GM19035 (cell line): ENCODE measurements around the gene CUL7.

Experiments
- ATAC-seq: cut with Tn5 transposase; IDR thresholded peaks from one replicate; pipeline ENCODE4 v1.9.1; 2021; ENCODE audit not compliant: unreplicated experiment

Gene CUL7

GRCh38 chr6:43077981-43078511, 24.4 kb upstream of the CUL7 start:
- no peak for ATAC-seq

GRCh38 chr6:43077333-43077809, 23.7 kb upstream of the CUL7 start:
- no peak for ATAC-seq

GRCh38 chr6:43076464-43077332, 23.0 kb upstream of the CUL7 start:
- no peak for ATAC-seq

- ATAC-seq = no peak
Measured at GRCh38 chr6:43075670-43076463, 22.2 kb upstream of the CUL7 start, which contains the start of gene PTK7. Gene PTK7, plus strand, starts transcription at chr6:43076314. Its CDS starts 175 bp downstream, at chr6:43076489.

GRCh38 chr6:43074847-43075669, 21.4 kb upstream of the CUL7 start:
- no peak for ATAC-seq

GRCh38 chr6:43070028-43070632, 16.5 kb upstream of the CUL7 start:
- no peak for ATAC-seq

GRCh38 chr6:43062818-43063217, 9.2 kb upstream of the CUL7 start:
- no peak for ATAC-seq

- ATAC-seq = no peak
Measured at GRCh38 chr6:43061861-43062260, 8.2 kb upstream of the CUL7 start.

GRCh38 chr6:43060755-43061633, 7.3 kb upstream of the CUL7 start:
- ATAC-seq = no peak

- no peak for ATAC-seq
Measured at GRCh38 chr6:43060034-43060754, 6.5 kb upstream of the CUL7 start.

- ATAC-seq = peak; percentile 90
Measured at GRCh38 chr6:43059168-43060033, 5.8 kb upstream of the CUL7 start, which contains the start of the genes KLC4 and MRPL2. Gene KLC4, plus strand, starts transcription at chr6:43059631. Its CDS starts 1,705 bp downstream, at chr6:43061336. Gene MRPL2, minus strand, starts transcription at chr6:43059434. Its CDS starts 53 bp downstream, at chr6:43059381.

GRCh38 chr6:43058531-43058930, 4.9 kb upstream of the CUL7 start:
- ATAC-seq = no peak

GRCh38 chr6:43055966-43056365, 2.3 kb upstream of the CUL7 start:
- ATAC-seq = no peak

GRCh38 chr6:43054206-43054943, 724 bp upstream of the CUL7 start:
- ATAC-seq = no peak

GRCh38 chr6:43052842-43053544, 658 bp downstream of the CUL7 start:
- ATAC-seq = peak; percentile 14

GRCh38 chr6:43052225-43052841, 1.3 kb downstream of the CUL7 start:
- no peak for ATAC-seq
